NCI-H446 treated with DMSO at 0.1 percent for 48 hours (cell line): ENCODE results near the gene IL31.
A peak's percentile ranks its signal among the peaks of the same experiment; 100 is the strongest.
"Not testable (repeated sequence)": the region's sequence is repeated elsewhere in the genome, so short reads cannot be mapped to it uniquely, and the experiment has no call there.

Source experiments
- DNase-seq: peaks from one replicate; lab custom pipeline; 2025; lab: John Stamatoyannopoulos, UW

The IL31 gene

DNA sequence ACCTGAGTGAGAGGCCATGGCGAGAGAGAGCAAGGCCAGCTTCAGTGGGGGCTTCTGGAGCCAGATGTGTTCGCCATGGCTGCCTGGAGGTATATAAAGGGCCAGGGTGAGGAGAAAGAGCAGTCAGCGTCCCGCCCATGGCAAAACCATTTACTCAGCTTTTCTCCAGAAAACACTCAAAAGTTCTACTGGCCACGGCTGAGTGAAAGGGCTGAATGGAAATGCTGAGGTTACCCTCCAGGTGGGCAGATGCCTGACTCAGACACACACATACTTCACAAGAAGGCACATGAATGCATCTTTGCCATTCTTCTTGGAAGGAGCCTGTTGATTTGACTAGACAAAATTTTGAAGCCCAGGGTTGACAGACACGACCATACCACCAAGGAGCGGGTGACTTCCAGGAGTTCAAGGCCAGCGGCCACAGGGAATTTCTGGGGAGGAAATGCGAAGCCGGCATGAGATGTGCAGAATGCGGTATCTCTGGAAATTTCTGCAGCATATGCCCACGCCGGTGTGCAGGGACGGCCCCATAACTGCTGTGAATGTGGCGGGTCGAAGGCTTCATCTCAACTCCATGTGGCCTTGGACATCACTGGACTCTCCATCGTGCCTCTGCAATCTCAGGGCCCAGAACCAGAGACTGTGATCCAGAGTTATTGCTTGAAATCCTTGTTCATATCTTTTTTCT lies at the start of gene IL31:
TSS of gene IL31 (minus strand) at position 67 of the 691 bp plus-strand sequence. CDS start at position 18, 49 bp downstream.
- no peak for DNase-seq

DNA sequence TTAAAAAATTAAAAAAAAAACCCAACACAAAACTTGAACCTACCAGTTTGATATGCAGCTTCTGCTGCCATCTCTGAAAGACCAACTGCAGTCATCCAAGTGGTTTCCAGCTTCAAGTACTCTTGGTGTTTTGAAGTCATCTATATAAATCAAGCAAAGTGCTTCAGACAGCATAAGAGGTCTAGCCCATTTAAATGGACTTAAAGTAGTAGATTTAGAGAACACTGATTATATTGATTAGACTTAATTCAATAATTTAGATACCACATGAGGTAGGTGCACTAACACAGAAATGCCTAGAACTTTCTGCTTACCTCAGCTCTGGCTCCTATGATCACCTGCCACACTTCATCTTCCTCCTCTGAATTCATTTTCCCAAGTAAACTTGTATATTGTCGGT lies 42.4 kb upstream of the IL31 start:
- DNase-seq = no peak

GRCh38 chr12:122215771-122216170 lies 41.8 kb upstream of the IL31 start:
- DNase-seq = no peak

GRCh38 chr12:122208073-122208820 lies 34.2 kb upstream of the IL31 start:
- DNase-seq = no peak

DNA sequence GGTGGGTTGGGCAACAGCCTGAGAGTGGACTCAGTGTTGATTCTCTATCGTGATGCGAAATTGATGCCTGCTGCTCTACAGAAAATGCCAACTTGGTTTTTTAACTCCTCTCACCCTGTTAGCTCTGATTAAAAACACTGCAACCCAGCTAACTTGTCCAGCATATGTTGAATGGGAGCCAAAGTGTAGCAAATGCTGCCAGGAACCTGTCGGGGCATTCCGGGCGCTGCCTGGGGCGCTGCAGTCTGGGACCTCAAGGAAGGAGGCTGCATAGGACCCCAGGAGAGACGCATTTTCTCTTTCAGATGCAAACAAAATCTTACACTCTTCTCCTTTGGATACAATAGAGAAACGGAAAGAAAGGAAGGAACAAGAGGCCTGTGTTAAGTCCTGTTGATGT lies 33.4 kb upstream of the IL31 start:
- no peak for DNase-seq

GRCh38 chr12:122206976-122207375 lies 33.0 kb upstream of the IL31 start:
- no peak for DNase-seq

DNA sequence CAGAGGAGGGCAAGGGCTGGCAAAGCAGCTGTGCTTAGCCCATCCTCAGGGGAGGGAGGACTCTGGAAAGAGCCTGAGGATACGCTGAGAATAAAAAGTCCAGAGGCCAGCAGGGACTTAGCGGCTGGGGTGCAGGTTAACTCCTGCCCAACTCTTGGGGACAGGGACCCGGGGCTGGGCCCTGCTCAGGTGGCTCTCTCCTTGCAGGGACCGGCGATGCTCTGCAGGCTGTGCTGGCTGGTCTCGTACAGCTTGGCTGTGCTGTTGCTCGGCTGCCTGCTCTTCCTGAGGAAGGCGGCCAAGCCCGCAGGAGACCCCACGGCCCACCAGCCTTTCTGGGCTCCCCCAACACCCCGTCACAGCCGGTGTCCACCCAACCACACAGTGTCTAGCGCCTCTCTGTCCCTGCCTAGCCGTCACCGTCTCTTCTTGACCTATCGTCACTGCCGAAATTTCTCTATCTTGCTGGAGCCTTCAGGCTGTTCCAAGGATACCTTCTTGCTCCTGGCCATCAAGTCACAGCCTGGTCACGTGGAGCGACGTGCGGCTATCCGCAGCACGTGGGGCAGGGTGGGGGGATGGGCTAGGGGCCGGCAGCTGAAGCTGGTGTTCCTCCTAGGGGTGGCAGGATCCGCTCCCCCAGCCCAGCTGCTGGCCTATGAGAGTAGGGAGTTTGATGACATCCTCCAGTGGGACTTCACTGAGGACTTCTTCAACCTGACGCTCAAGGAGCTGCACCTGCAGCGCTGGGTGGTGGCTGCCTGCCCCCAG lies 32.3 kb upstream of the IL31 start:
- DNase-seq = no peak

GRCh38 chr12:122205053-122205925 lies 31.3 kb upstream of the IL31 start:
- no peak for DNase-seq

DNA sequence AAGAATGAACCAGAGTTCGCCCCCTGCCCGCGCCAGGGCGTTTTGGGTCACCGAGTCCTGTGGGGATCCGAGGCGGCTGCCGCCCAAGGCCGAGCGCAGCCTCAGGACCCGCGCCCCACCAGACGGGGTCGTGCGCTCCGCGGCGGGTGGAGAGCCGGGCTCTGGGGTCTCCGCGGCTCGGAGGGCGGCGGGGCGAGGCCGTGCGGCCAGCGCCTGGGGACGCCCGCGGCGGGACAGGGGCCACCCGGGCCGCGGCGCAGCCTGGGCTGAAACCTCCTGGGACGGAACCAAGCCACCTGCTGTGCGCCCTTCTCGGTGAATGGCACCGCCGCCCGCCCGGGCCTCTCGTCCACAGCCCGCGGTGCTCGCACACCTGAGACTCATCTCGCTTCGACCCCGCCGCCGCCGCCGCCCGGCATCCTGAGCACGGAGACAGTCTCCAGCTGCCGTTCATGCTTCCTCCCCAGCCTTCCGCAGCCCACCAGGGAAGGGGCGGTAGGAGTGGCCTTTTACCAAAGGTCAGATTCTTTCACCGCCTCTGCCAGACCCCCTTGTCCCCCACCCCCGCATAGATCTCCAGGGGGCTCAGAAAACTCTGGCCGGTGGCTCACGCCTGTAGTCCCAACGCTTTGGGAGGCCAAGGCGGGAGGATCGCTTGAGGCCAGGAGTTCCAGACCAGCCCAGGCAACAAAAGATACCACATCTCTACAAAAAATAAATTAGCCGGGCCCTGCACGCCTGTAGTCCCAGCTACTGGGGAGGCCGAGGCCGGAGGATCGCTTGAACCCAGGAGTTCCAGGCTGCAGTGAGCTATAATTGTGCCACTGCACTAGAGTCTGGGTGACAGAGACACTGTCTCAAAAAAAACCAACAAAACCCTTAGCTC lies 30.4 kb upstream of the IL31 start:
- no peak for DNase-seq

GRCh38 chr12:122203301-122204166 lies 29.5 kb upstream of the IL31 start, which contains the start of gene B3GNT4:
B3GNT4 (plus strand) TSS chr12:122203709; CDS start chr12:122204619, 910 bp downstream.
- peak; percentile 7 for DNase-seq

- DNase-seq = not testable (repeated sequence)
Measured at GRCh38 chr12:122202811-122203210, 28.8 kb upstream of the IL31 start.

GRCh38 chr12:122202017-122202416 lies 28.0 kb upstream of the IL31 start:
- no peak for DNase-seq

- DNase-seq = no peak
Measured at GRCh38 chr12:122201381-122201780, 27.4 kb upstream of the IL31 start.

DNA sequence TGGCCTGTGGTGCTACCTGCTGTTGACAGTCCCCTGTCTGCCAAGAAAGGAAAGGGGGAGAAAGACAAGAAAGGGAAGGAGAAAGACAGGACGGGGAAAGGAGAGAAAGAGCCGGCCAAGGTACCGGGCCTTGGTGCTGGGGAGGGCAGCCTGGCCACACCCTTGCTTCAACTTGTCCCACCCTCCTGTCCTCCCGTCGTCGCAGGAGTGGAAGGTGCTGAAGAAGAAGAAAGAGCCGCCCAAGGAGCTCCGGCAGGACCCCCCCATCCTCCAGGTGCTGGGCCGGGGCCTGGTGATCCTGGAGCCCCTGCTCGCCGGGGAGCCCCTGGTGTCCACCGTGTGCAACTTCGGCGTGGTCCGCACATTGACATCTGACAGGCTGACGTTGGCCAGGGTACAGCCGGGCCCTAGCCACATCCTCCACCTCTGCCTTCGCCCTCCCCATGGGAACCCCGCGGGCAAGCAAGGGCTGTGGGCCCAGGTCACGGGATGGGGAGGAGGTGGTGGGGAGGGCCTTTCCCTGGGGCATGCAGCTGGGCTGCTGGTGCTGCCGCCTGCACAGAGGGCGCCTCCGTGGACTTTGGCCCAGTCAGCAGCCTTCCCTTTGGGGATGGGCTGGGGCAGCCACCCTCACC lies 26.6 kb upstream of the IL31 start:
- DNase-seq = no peak

- DNase-seq = no peak
Measured at GRCh38 chr12:122199484-122200355, 25.7 kb upstream of the IL31 start.

DNA sequence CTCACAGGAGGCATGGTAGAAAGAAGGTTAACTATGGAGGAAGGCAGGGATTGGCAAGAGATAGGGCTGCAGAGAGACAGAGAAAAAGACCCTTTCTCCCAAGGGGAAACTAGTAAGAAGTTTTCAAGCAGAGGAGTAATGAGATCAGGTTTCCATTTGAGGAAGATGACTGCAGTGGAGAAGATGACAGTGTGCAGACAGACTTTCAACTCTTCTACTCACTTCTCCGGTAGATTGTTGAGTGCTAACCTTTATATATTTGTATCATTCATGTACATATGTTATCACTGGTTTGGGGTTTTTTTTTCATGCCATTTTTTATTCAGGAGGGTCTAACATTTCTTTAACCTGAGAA lies 23.6 kb upstream of the IL31 start:
- no peak for DNase-seq

DNA sequence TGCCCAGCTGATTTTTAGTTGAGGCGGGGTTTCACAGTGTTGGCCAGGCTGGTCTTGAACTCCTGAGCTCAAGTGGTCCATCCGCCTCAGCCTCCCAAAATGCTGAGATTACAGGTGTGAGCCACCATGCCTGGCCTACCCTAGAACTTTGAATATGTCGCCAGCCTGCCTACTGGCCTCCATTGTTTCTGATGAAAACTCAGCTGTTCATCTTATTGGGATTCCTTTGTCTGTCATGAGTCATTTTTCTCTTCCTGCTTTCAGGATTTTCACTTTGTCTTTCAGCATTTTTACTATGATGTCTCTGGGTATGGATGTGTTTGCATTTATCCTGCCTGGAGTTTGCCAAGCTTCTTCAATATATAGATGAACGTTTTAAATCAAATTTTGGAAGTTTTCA lies 21.4 kb upstream of the IL31 start:
- no peak for DNase-seq

GRCh38 chr12:122194804-122195203 lies 20.8 kb upstream of the IL31 start:
- DNase-seq = no peak
